Lung (tissue), 12 donors: ENCODE results near the gene VDR. TPM values are rescaled to one million over a fixed set of nuclear protein-coding genes. Genes with fewer than 3 reads are reported as not detected.

Source experiments
- ATAC-seq: fragments of 200-7000 bp; cut with Tn5 transposase; one replicate; pipeline ENCODE4 v1.9.1; 2020; ENCODE audit warnings: moderate number of reproducible peaks; ENCODE audit not compliant: insufficient read depth, low FRiP score
- DNase-seq, 3 donors: peaks; one replicate each; pipeline ENCODE4 v3.0.0-alpha.2; 2013 to 2017
- H3K27ac ChIP-seq, 2 donors: one replicate each; pipeline ENCODE4 v1.5.1; 2013; ENCODE audit warnings: mild to moderate bottlenecking in 2 of 2, moderate library complexity in 2 of 2, control low read depth in 1 of 2, inconsistent platforms in 1 of 2, low read depth in 1 of 2, low read length in 1 of 2
- H3K27me3 ChIP-seq, 3 donors: one replicate each; pipeline ENCODE4 v1.5.1; 2013; ENCODE audit warnings: low read length in 2 of 3; ENCODE audit not compliant: control insufficient read depth in 3 of 3, insufficient read depth in 3 of 3
- H3K36me3 ChIP-seq, 4 donors: one replicate each; pipeline ENCODE4 v1.5.1; 2013; ENCODE audit warnings: low read length in 4 of 4, mild to moderate bottlenecking in 1 of 4, moderate library complexity in 1 of 4; ENCODE audit not compliant: control insufficient read depth in 4 of 4, insufficient read depth in 4 of 4
- H3K4me1 ChIP-seq, 5 donors: one replicate each; pipeline ENCODE4 v1.5.1; 2013; ENCODE audit warnings: low read length in 5 of 5, mild to moderate bottlenecking in 2 of 5, moderate library complexity in 1 of 5; ENCODE audit not compliant: control insufficient read depth in 5 of 5, insufficient read depth in 5 of 5
- H3K4me3 ChIP-seq: one replicate; pipeline ENCODE4 v1.5.1; 2013; ENCODE audit warnings: mild to moderate bottlenecking, control low read depth, moderate library complexity
- H3K9ac ChIP-seq, 2 donors: one replicate each; pipeline ENCODE4 v1.5.1; 2013; ENCODE audit warnings: low read length in 2 of 2, control low read depth in 1 of 2; ENCODE audit not compliant: insufficient read depth in 1 of 2
- H3K9me3 ChIP-seq, 4 donors: one replicate each; pipeline ENCODE4 v1.5.1; 2013; ENCODE audit warnings: low read length in 3 of 4, mild to moderate bottlenecking in 1 of 4, moderate library complexity in 1 of 4; ENCODE audit not compliant: control insufficient read depth in 4 of 4, insufficient read depth in 3 of 4
- WGBS, 2 donors: extraction: QIAGEN DNeasy Blood & Tissue Kit; methylation state at CpG; one replicate each; pipeline ENCODE4 v1.1.7; 2013; 5-methylcytosine and 5-hydroxymethylcytosine counted together
- polyA plus RNA-seq, 2 donors: library from polyadenylated mRNA; stranded (reverse); fragments of 200-250 nt; gene quantifications; one replicate each; pipeline ENCODE4 v1.2.1, GENCODE V29; 2013
- total RNA-seq, 2 donors: library from RNA; depleted of rRNA in 1 of 2; stranded (reverse); fragments of >200 nt in 1 of 2; gene quantifications; one replicate each; pipeline ENCODE4 v1.2.1, GENCODE V29; 2014 to 2021
- TF ChIP-seq, protein P1 (sequence below): IDR thresholded peaks from 2 replicates; pipeline ENCODE4 v1.5.1; 2012; ENCODE audit warnings: mild to moderate bottlenecking; ENCODE audit errors: control extremely low read depth, extremely low read depth
- donor health status: control.
- donor health status: control.
- donor health status: Bipolar disorder and iron deficiency.
- donor health status: healthy.
- donor health status: DM: yes; HTN: yes; CAD: no.

VDR gene
- total and polyA plus RNA-seq, 4 donors: 4.4 to 27.4 (median 14.3) TPM

- DNase-seq: no peak
- Histone ChIP-seq H3K27ac (no peak overlapping the region), H3K9me3 (peaks cover 0 to 2% (median 0%) of the 10 kb centered on the region in 4 donors), H3K4me1 (peaks cover 0 to 15% (median 3%) of the 10 kb centered on the region in 5 donors), H3K9ac (no peak overlapping the region), H3K27me3 (peaks cover 0 to 7% (median 3%) of the 10 kb centered on the region in 3 donors), H3K36me3 (no peaks in the 10 kb centered on the region), H3K4me3 (no peak overlapping the region)
- TF ChIP-seq, protein P1, sequence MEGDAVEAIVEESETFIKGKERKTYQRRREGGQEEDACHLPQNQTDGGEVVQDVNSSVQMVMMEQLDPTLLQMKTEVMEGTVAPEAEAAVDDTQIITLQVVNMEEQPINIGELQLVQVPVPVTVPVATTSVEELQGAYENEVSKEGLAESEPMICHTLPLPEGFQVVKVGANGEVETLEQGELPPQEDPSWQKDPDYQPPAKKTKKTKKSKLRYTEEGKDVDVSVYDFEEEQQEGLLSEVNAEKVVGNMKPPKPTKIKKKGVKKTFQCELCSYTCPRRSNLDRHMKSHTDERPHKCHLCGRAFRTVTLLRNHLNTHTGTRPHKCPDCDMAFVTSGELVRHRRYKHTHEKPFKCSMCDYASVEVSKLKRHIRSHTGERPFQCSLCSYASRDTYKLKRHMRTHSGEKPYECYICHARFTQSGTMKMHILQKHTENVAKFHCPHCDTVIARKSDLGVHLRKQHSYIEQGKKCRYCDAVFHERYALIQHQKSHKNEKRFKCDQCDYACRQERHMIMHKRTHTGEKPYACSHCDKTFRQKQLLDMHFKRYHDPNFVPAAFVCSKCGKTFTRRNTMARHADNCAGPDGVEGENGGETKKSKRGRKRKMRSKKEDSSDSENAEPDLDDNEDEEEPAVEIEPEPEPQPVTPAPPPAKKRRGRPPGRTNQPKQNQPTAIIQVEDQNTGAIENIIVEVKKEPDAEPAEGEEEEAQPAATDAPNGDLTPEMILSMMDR: no peak
- no peak for ATAC-seq
- 59 to 73% methylated on average over 30 to 31 of the region's 31 CpGs for whole genome bisulfite sequencing, 2 donors
Observed at GRCh38 chr12:47942614-47943225, 37.9 kb upstream of the VDR start.

DNA sequence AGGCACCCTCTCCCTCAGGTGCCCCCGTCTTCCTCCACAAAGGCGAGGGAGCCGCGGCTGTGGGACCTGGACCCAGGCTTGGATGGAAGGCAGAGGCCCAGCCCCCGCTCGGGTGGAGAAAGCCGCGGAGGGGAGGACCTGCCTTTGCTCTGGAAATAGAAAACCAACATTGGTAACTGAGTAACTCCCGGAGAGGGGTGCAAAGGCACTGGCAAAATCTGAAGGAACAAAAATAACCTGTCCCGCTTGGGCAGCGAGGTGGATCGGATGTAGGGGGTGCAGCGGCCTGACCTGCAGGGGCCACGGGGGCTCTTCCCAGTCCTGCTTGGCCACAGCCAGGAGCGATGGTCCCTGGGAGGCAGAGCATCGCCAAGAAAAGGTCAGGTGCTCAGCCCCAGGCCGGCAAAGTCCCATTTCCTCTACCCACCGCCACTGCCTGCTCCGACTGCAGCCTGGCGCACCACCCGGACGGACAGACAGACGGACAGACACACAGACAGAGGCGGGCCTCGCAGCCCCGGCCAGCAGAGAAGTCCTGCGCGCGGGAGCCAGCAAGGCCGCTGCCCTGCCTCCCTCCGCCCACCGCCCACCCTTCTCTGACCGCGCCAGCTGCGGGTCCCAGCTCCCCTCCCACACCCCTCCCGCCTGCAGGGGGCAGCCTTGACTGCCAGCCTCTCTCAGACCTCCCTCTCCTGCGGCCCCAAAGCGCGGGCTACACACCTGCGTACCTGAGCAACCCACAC, 37.2 kb upstream of the VDR start:
- peaks cover 0 to 2% (median 0%) of the 10 kb centered on the region in 4 donors for H3K9me3 ChIP-seq
- no peaks in the 10 kb centered on the region for H3K36me3 ChIP-seq
- WGBS, 2 donors: 35 to 39% methylated on average over 34 to 40 of the region's 40 CpGs
- H3K4me1 ChIP-seq: peaks cover 0 to 13% (median 3%) of the 10 kb centered on the region in 5 donors
- ATAC-seq: no peak
- DNase-seq: peak in 2 of 3 donors; percentile 43 to 59
- peaks cover 0 to 7% (median 3%) of the 10 kb centered on the region in 3 donors for H3K27me3 ChIP-seq
- no peak overlapping the region for H3K4me3 ChIP-seq
- no peak overlapping the region for H3K27ac ChIP-seq
- TF ChIP-seq, protein P1: no peak
- no peak overlapping the region for H3K9ac ChIP-seq

DNA sequence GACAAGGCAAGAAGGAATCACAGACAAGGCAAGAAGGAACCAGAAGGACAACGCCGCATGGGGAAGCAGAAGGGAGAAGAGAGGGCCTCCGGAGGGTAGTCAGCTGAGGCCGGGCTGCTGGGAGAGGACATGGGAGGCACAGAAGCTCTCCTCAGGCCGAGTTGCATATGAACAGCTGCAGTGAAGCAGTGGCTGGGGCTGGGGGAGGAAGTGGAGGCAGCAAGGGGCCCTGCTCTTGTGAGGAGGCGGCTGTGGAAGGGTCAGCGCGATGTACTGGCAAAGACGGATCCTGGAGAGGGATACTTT, 36.6 kb upstream of the VDR start:
- H3K4me3 ChIP-seq: no peak overlapping the region
- H3K27me3 ChIP-seq: peaks cover 0 to 7% (median 3%) of the 10 kb centered on the region in 3 donors
- no peak overlapping the region for H3K27ac ChIP-seq
- no peak overlapping the region for H3K9ac ChIP-seq
- TF ChIP-seq, protein P1: no peak
- H3K9me3 ChIP-seq: peaks cover 0 to 2% (median 0%) of the 10 kb centered on the region in 4 donors
- 72 to 80% methylated on average over 9 of the region's 9 CpGs for whole genome bisulfite sequencing, 2 donors
- no peak for ATAC-seq
- peaks cover 0 to 7% (median 0%) of the 10 kb centered on the region in 5 donors for H3K4me1 ChIP-seq
- DNase-seq: no peak
- no peaks in the 10 kb centered on the region for H3K36me3 ChIP-seq
